IMR-90 (cell line): ENCODE data around the gene HBEGF. TPM values are rescaled to one million over a fixed set of nuclear protein-coding genes. Genes with fewer than 3 reads are reported as not detected.

Source experiments
- ATAC-seq: fragments of 200-7000 bp; cut with Tn5 transposase; 2 replicates; pipeline ENCODE4 v1.9.1; 2020; ENCODE audit warnings: low read depth, mild to moderate bottlenecking, moderate library complexity
- BruUV-seq: library from RNA; stranded (reverse); fragments of 400-500 nt; replicated peaks from 2 replicates; lab custom pipeline; 2021; lab: Mats Ljungman, UMichigan
- CTCF ChIA-PET: fragments of 300-600 bp; formaldehyde crosslinking; extraction: SDS; loops from one replicate; lab custom pipeline; 2021; ENCODE audit warnings: antibody characterized with exemption; lab: Yijun Ruan, JAX
- POLR2A ChIA-PET: fragments of 300-600 bp; sonication (Branson Sonifier 250); formaldehyde crosslinking; loops from one replicate; lab custom pipeline; 2022; ENCODE audit warnings: antibody characterized with exemption; ENCODE audit not compliant: unreplicated experiment; lab: Charles Lee
- DNase-seq: peaks from one replicate; pipeline ENCODE4 v3.0.0; 2013
- H2AFZ ChIP-seq: replicated peaks from 2 replicates; pipeline ENCODE3; 2013; ENCODE audit warnings: low read length, mild to moderate bottlenecking; ENCODE audit not compliant: poor library complexity
- H2AK5ac ChIP-seq: 2 replicates; pipeline ENCODE4 v1.6.1; 2013; ENCODE audit warnings: low read depth, low read length, inconsistent platforms
- H2AK9ac ChIP-seq: replicated peaks from 2 replicates; pipeline ENCODE3; 2013; ENCODE audit warnings: mild to moderate bottlenecking, low read depth, low read length, moderate library complexity; ENCODE audit not compliant: poor library complexity
- H2BK120ac ChIP-seq: 2 replicates; pipeline ENCODE4 v1.6.1; 2013; ENCODE audit warnings: low read depth, low read length, inconsistent platforms
- H2BK15ac ChIP-seq: 3 replicates; pipeline ENCODE4 v1.6.1; 2013; ENCODE audit warnings: low read depth, low read length, inconsistent platforms
- H2BK20ac ChIP-seq: 2 replicates; pipeline ENCODE4 v1.6.1; 2013; ENCODE audit warnings: low read depth, mild to moderate bottlenecking, inconsistent platforms, low read length, moderate library complexity
- H2BK5ac ChIP-seq: 2 replicates; pipeline ENCODE4 v1.6.1; 2013; ENCODE audit warnings: mild to moderate bottlenecking, low read depth, low read length, inconsistent platforms; ENCODE audit not compliant: poor library complexity, severe bottlenecking
- H3K14ac ChIP-seq: replicated peaks from 2 replicates; pipeline ENCODE4 v1.6.1; 2013; ENCODE audit warnings: low read depth, low read length, inconsistent platforms
- H3K18ac ChIP-seq: 2 replicates; pipeline ENCODE4 v1.6.1; 2013; ENCODE audit warnings: low read depth, low read length, control low read depth
- H3K23ac ChIP-seq: 2 replicates; pipeline ENCODE4 v1.6.1; 2013; ENCODE audit warnings: low read depth, low read length, inconsistent platforms
- H3K27ac ChIP-seq: 2 replicates; pipeline ENCODE4 v1.5.1; 2013; ENCODE audit warnings: mild to moderate bottlenecking, control low read depth, low read length; ENCODE audit not compliant: insufficient read depth
- H3K27me3 ChIP-seq: 2 replicates; pipeline ENCODE4 v1.6.1; 2013; ENCODE audit warnings: low read length; ENCODE audit not compliant: control insufficient read depth, insufficient read depth
- H3K36me3 ChIP-seq: 2 replicates; pipeline ENCODE4 v1.6.1; 2013; ENCODE audit warnings: low read length, mixed read lengths; ENCODE audit not compliant: control insufficient read depth, insufficient read depth
- H3K4ac ChIP-seq: 2 replicates; pipeline ENCODE4 v1.6.1; 2013; ENCODE audit warnings: low read depth, low read length, inconsistent platforms
- H3K4me1 ChIP-seq: 2 replicates; pipeline ENCODE4 v1.6.1; 2013; ENCODE audit warnings: low read length, mixed read lengths; ENCODE audit not compliant: control insufficient read depth, insufficient read depth
- H3K4me2 ChIP-seq: 2 replicates; pipeline ENCODE4 v1.6.1; 2013; ENCODE audit warnings: low read depth, mild to moderate bottlenecking, control low read depth, low read length, moderate library complexity
- H3K4me3 ChIP-seq: 2 replicates; pipeline ENCODE4 v1.5.1; 2013; ENCODE audit warnings: low read depth, mild to moderate bottlenecking, control low read depth, low read length, moderate library complexity; ENCODE audit not compliant: insufficient read depth
- H3K56ac ChIP-seq: 2 replicates; pipeline ENCODE4 v1.6.1; 2013; ENCODE audit warnings: low read length, inconsistent platforms; ENCODE audit not compliant: insufficient read depth; ENCODE audit errors: extremely low read depth
- H3K79me1 ChIP-seq, 2 experiments: 2 replicates each; pipeline ENCODE4 v1.6.1; 2013; ENCODE audit warnings: low read length in 2 of 2, inconsistent platforms in 1 of 2, low read depth in 1 of 2
- H3K9ac ChIP-seq: 2 replicates; pipeline ENCODE4 v1.6.1; 2013; ENCODE audit warnings: low read depth, low read length, control low read depth
- H3K9me1 ChIP-seq: 2 replicates; pipeline ENCODE4 v1.6.1; 2013; ENCODE audit warnings: low read length, inconsistent platforms; ENCODE audit not compliant: insufficient read depth
- H3K9me3 ChIP-seq: 2 replicates; pipeline ENCODE4 v1.6.1; 2013; ENCODE audit warnings: low read length; ENCODE audit not compliant: control insufficient read depth, insufficient read depth
- H4K20me1 ChIP-seq: 2 replicates; pipeline ENCODE4 v1.6.1; 2013; ENCODE audit warnings: low read length, inconsistent platforms; ENCODE audit not compliant: insufficient read depth
- H4K5ac ChIP-seq: 2 replicates; pipeline ENCODE4 v1.6.1; 2013; ENCODE audit warnings: mild to moderate bottlenecking, low read depth, low read length, control low read depth
- H4K8ac ChIP-seq, 2 experiments: 2 replicates each; pipeline ENCODE4 v1.6.1; 2013; ENCODE audit warnings: low read depth in 2 of 2, low read length in 2 of 2, control low read depth in 1 of 2, inconsistent platforms in 1 of 2
- H4K91ac ChIP-seq: 2 replicates; pipeline ENCODE4 v1.6.1; 2013; ENCODE audit warnings: low read depth, low read length, inconsistent platforms; ENCODE audit not compliant: insufficient read depth
- CEBPB ChIP-seq: IDR thresholded peaks from 2 replicates; pipeline ENCODE4 v1.6.1; 2012; ENCODE audit warnings: low read depth, low read length, improper control_type of control experiment
- FOS ChIP-seq: fragments of 150-350 bp; IDR thresholded peaks from 2 replicates; pipeline ENCODE4 v1.6.1; 2016; ENCODE audit warnings: low read depth, low read length
- NFE2L2 ChIP-seq: fragments of 150-350 bp; IDR thresholded peaks from 2 replicates; pipeline ENCODE4 v1.6.1; 2016; ENCODE audit warnings: low read depth, mild to moderate bottlenecking, low read length
- POLR2A ChIP-seq: IDR thresholded peaks from 2 replicates; pipeline ENCODE4 v1.6.1; 2012; ENCODE audit warnings: mild to moderate bottlenecking, low read depth, low read length
- RCOR1 ChIP-seq: IDR thresholded peaks from 2 replicates; pipeline ENCODE4 v1.6.1; 2012; ENCODE audit warnings: mild to moderate bottlenecking, low read length, improper control_type of control experiment; ENCODE audit not compliant: insufficient replicate concordance
- WGBS, 2 experiments: methylation state at CpG; one replicate each; pipeline versions ENCODE4 v1.1.5 to v1.1.7; 2013; ENCODE audit warnings: missing lambda C conversion rate in 2 of 2; ENCODE audit not compliant: insufficient read length in 1 of 2; ENCODE audit errors: extremely low coverage in 2 of 2; 5-methylcytosine and 5-hydroxymethylcytosine counted together
- dilution Hi-C: fragments of 300-500 bp; cut with HindIII; formaldehyde crosslinking; loops from one replicate; pipeline ENCODE4 v1.14.3; 2018; ENCODE audit warnings: low sequenced_read_pairs; ENCODE audit not compliant: unreplicated experiment
- in situ Hi-C: fragments of 300-500 bp; cut with MboI; formaldehyde crosslinking; loops from 3 replicates; pipeline ENCODE4 v1.14.3; 2019; ENCODE audit warnings: low sequenced_read_pairs, inconsistent platforms, mixed read lengths
- intact Hi-C: fragments of 100-400 bp; cut with micrococcal nuclease; formaldehyde crosslinking; loops from 2 replicates; pipeline ENCODE4 v1.10.0; 2022
- polyA plus RNA-seq, 3 experiments: library from polyadenylated mRNA; depleted of rRNA; stranded (reverse); fragments of >200 nt; gene quantifications; 2 replicates each; pipeline ENCODE4 v1.2.3, GENCODE V29; 2012; ENCODE audit warnings: low replicate concordance in 1 of 3
- total RNA-seq: library from RNA; depleted of rRNA; stranded (reverse); fragments of >200 nt; gene quantifications from 2 replicates; pipeline ENCODE4 v1.2.3, GENCODE V29; 2012
- TF ChIP-seq, protein P1 (sequence below): fragments of 150-350 bp; IDR thresholded peaks from 2 replicates; pipeline ENCODE4 v1.6.1; 2016; ENCODE audit warnings: low read depth, mild to moderate bottlenecking, low read length, moderate library complexity, borderline replicate concordance
- TF ChIP-seq, protein P2 (sequence below): conservative IDR thresholded peaks from 2 replicates; pipeline ENCODE4 v1.5.1; 2012; ENCODE audit warnings: mild to moderate bottlenecking, low read depth, low read length, improper control_type of control experiment
- TF ChIP-seq, protein P3 (sequence below): fragments of 150-350 bp; IDR thresholded peaks from 2 replicates; pipeline ENCODE4 v1.6.1; 2017; ENCODE audit warnings: mild to moderate bottlenecking, antibody characterized with exemption, low read length, low read depth

HBEGF gene
- total and polyA plus RNA-seq, 2 of the 4 experiments (the other 2 are of a cell fraction): 18.8 to 36.1 TPM

DNA sequence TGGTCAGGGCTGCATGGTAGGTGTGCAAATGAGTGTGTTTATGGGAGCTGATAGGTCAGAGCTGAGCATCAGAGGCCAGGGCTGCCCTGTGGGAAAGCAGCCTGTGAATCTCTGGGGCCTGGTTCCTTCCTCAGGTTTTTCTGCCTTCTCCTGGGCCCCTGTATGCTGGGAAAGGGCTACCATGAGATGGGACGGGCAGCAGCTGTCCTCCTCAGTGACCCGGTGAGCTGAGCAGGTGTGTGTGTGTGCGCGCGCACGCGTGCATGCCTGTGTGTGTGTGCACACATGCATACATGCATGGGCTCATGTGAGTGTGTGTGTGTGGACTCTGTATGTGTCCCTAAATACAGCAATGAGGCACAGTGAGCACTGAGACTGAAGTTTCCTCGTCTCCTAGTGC is 15.9 kb upstream of the HBEGF start:
- intact Hi-C loops (loop anchor here (2.0 kb wide), 1 partner anchor 358 kb away; no protein-coding TSS in a partner anchor), dilution Hi-C loops (no loop called here), in situ Hi-C loops (loop anchor here (25.0 kb wide), 1 partner anchor 575 kb away; the partner anchor contains the start of gene PSD2)
- Histone ChIP-seq H2AK9ac (no peak overlapping the region), H3K79me1 (no peaks in the 10 kb centered on the region), H3K9ac (no peak overlapping the region), H3K4me1 (no peaks in the 10 kb centered on the region), H3K4me3 (no peak overlapping the region), H3K4me2 (no peak overlapping the region), H3K27me3 (peaks cover 16% of the 10 kb centered on the region; the same call in 1 of the 2 replicates), H3K36me3 (no peaks in the 10 kb centered on the region), H4K20me1 (no peaks in the 10 kb centered on the region), H3K56ac (no peak overlapping the region), H2BK120ac (no peak overlapping the region), H3K9me1 (0 out of 2 replicates have a peak, but pooled peaks cover 2% of the 10 kb centered on the region), H2BK5ac (no peak overlapping the region), H3K4ac (no peak overlapping the region), H4K5ac (no peak overlapping the region), H2BK15ac (no peak overlapping the region), H2BK20ac (no peak overlapping the region), H3K23ac (no peak overlapping the region), H3K14ac (no peak overlapping the region), H3K18ac (no peak overlapping the region), H3K27ac (no peak overlapping the region), H4K91ac (no peak overlapping the region), H3K9me3 (no peaks in the 10 kb centered on the region), H2AK5ac (no peak overlapping the region), H2AFZ (no peak overlapping the region), H4K8ac (no peak overlapping the region)
- 78% methylated on average over 7 of the region's 8 CpGs; no CpG with 5 or more reads in 1 of the 2 experiments for WGBS, 2 experiments
- DNase-seq (no peak), ATAC-seq (no peak)
- BruUV-seq: no TSS peak
- ChIA-PET CTCF (no interaction called here), POLR2A (no interaction called here)
- TF ChIP-seq, protein P1, sequence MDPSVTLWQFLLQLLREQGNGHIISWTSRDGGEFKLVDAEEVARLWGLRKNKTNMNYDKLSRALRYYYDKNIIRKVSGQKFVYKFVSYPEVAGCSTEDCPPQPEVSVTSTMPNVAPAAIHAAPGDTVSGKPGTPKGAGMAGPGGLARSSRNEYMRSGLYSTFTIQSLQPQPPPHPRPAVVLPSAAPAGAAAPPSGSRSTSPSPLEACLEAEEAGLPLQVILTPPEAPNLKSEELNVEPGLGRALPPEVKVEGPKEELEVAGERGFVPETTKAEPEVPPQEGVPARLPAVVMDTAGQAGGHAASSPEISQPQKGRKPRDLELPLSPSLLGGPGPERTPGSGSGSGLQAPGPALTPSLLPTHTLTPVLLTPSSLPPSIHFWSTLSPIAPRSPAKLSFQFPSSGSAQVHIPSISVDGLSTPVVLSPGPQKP: no peak
- TF ChIP-seq RCOR1 (no peak), FOS (no peak), NFE2L2 (no peak), POLR2A (no peak), CEBPB (no peak)
- TF ChIP-seq, protein P2, sequence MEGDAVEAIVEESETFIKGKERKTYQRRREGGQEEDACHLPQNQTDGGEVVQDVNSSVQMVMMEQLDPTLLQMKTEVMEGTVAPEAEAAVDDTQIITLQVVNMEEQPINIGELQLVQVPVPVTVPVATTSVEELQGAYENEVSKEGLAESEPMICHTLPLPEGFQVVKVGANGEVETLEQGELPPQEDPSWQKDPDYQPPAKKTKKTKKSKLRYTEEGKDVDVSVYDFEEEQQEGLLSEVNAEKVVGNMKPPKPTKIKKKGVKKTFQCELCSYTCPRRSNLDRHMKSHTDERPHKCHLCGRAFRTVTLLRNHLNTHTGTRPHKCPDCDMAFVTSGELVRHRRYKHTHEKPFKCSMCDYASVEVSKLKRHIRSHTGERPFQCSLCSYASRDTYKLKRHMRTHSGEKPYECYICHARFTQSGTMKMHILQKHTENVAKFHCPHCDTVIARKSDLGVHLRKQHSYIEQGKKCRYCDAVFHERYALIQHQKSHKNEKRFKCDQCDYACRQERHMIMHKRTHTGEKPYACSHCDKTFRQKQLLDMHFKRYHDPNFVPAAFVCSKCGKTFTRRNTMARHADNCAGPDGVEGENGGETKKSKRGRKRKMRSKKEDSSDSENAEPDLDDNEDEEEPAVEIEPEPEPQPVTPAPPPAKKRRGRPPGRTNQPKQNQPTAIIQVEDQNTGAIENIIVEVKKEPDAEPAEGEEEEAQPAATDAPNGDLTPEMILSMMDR: no peak
- TF ChIP-seq, protein P3, sequence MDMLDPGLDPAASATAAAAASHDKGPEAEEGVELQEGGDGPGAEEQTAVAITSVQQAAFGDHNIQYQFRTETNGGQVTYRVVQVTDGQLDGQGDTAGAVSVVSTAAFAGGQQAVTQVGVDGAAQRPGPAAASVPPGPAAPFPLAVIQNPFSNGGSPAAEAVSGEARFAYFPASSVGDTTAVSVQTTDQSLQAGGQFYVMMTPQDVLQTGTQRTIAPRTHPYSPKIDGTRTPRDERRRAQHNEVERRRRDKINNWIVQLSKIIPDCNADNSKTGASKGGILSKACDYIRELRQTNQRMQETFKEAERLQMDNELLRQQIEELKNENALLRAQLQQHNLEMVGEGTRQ: no peak
